ENCODE data around the gene SOX6.

DNA sequence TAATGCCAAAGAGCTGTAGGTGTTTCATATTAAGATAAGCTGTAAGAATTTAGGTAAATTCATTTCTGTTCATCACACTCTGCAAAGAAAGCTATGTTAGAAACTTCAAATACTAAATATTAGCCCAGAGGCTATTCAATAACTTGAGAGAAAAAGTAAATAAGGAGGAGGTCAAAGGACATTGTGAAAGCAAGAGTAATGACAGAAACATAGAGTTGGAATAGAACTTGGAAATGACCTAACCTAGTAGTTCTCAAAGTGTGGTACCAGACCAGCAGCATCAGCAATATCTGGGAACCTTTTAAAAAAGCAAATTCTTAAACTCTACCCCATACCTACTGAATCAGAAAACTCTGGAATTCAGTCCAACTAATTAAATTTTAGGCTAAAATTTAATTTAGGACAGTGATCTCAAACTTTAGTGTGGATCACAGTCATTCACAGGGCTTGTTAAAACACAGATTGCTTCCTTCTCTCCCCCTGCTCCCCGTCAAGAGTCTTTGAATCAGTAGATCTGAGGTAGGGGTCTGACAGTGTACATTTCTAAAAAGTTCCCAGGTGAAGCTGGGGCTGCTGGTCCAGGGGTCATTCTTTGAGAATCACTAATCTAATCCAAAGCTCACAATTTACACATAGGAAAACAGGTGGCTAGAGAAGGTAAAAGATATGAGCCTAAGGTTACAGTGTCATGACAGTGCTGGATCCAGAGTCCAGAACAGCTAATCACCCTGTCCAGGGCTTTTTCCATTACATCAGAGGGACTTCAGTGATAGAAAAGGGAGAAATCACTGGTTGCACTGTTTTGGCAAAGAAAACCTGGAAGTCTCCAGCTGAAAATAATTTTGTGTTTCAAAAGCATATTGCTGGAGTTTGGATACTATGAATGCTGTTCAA is 241.1 kb downstream of the SOX6 start:
- TF ChIP-seq, protein P1, sequence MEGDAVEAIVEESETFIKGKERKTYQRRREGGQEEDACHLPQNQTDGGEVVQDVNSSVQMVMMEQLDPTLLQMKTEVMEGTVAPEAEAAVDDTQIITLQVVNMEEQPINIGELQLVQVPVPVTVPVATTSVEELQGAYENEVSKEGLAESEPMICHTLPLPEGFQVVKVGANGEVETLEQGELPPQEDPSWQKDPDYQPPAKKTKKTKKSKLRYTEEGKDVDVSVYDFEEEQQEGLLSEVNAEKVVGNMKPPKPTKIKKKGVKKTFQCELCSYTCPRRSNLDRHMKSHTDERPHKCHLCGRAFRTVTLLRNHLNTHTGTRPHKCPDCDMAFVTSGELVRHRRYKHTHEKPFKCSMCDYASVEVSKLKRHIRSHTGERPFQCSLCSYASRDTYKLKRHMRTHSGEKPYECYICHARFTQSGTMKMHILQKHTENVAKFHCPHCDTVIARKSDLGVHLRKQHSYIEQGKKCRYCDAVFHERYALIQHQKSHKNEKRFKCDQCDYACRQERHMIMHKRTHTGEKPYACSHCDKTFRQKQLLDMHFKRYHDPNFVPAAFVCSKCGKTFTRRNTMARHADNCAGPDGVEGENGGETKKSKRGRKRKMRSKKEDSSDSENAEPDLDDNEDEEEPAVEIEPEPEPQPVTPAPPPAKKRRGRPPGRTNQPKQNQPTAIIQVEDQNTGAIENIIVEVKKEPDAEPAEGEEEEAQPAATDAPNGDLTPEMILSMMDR (IDR thresholded peaks at IDR 0.05) = no peak
- no peak for TF ChIP-seq POLR2A (IDR thresholded peaks at IDR 0.05)
